HG02852 (cell line): ENCODE results near the gene STK39.

Experiments used
- ATAC-seq: cut with Tn5 transposase; IDR thresholded peaks from one replicate; pipeline ENCODE4 v1.9.1; 2021; ENCODE audit warnings: mild to moderate bottlenecking, moderate library complexity; ENCODE audit not compliant: unreplicated experiment

The STK39 gene

GRCh38 chr2:168210895-168211570 is 36.4 kb downstream of the STK39 start:
- ATAC-seq = no peak

DNA sequence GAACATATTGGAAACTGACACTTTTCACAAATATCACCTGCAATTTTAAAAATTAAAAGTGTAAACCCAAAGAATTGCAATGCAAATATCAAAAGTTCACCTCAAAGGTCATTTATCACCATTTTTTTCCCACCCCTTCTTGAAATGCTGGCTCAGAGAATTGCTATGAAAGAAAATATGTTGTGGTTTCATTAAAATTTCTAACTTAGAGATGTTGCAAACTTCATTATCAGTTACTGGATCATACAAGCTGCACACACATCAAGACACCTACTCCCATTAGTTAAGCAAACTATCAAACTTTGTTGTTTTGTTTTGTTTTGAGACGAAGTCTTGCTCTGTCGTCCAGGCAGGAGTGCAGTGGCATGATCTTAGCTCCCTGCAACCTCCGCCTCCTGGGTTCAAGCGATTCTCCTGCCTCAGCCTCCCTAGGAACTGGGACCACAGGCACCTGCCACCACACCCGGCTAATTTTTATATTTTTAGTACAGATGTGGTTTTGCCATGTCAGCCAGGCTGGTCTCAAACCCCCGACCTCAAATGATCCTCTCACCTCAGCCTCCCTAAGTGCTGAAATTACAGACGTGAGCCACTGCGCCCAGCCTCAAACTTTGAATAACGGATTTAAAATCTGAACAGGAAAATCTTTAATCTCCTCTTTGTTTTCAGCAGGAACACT is 37.0 kb downstream of the STK39 start:
- ATAC-seq = no peak

GRCh38 chr2:168208652-168209051 is 38.7 kb downstream of the STK39 start:
- no peak for ATAC-seq

DNA sequence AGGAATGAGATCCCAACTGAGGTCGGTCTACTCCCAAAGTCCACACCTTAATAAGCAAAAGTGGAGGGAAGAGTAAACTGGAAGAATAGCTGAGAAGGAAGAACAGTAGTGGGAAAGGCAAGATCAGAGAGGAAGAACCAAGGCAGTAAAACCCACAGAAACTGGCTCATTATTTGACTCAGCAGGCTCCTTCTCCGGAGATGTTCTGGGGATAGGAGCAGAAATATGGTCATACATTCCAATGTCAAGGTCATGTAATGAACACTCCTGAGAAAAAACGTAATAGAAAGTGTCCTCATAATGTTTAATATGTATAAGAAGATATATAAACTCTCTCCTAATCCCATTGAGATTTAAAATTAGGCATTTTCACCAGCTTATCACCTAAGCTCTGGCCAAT is 39.5 kb downstream of the STK39 start:
- no peak for ATAC-seq

DNA sequence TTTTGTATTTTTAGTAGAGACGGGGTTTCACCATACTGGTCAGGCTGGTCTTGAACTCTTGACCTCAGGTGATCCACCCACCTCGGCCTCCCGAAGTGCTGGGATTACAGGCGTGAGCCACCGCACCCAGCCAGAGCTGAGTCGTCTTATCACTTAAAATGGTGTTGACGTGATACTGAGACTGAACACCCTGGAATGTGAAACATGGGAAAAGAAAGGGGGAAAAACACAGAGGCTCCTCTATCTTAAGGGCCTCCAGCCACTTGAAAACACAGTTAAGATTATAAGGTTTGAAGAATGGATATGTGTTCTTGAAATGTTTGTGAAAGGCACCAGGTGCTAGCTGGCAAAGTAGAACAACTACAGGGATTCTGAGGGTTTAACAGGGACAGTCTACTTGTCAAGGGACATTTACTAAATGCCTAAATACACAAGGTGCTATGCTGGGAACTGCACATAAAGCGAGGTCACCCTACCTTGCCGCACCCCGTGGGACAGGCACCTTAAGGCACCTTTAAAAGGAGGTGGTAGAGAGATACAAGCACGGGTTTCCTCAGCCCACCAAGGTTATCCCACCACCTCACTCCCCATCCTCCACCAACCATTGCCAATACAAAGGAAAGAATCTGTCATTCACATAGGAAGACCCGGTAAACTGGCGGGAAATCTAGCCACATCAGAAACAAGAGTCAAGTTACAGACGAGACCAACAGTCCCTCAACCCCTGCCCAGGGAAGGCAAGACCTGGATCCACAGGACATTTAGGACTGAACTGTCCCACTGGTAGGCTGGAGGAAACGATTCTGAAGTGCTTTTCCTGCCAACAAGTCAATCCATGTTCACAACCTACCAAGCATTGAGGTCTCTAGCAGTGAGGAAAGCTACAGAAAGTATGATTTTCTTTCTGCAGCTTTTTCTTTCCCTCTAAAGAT is 43.4 kb downstream of the STK39 start:
- no peak for ATAC-seq

DNA sequence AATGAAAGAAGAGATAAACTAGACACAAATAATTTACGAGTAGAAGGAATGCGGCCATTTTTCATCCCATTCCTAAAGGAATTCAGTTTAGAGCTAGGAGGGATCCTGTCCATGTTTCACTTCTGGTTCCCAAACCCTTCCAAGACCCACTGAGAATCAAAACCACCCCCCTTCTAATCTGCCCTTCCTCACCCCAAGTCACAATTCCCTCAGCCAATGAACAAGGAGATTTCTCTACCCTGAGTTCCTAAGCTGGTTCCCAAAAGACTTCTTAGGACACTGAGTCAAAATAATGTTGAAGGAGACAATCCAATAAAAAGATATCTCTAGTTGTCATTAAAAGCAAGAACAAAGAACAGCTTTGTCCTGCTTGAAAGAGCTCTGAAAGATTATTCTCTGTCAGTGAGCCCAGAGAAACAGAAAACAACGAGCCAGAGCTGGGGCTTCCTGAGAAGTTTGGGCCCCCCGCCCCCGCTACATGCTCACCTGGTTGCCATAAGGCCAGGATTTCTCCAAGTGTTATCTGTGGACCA is 45.7 kb downstream of the STK39 start:
- no peak for ATAC-seq

- ATAC-seq = no peak
Measured at GRCh38 chr2:168200930-168201583, 46.3 kb downstream of the STK39 start.

DNA sequence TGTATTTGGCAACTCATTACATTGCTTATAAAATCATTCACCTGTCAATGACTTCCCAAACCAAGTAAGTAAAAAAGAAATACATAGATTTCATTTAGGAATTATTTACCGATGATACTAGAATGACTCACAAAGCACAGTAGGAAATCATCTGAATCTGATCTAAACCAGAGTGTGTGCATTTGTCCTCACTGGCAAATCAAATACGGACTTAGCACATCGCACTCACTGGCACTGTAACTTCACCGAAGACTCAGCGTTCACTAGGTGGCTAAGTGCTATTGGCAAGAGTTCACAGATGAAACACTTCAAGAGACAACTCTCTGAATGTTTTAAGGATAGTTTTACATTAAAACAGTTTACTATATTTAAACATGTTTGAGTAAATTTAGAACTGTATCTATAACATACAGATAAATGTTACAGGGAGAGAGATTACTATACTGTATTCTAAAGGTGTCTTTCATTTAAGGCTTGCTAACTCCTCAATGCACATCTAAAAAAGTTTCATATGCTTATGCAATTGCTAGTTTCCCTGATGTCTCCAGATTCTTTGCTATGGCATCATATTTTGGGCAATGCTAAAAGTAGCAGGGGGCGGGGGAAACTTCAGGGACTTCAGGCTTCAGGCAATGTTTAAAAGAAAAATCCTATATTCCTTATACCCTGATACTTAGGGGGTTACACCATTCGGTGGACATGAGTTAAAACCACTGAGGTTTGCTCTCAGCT is 48.8 kb downstream of the STK39 start:
- no peak for ATAC-seq

- no peak for ATAC-seq
Measured at GRCh38 chr2:168196764-168197180, 50.6 kb downstream of the STK39 start.

GRCh38 chr2:168194784-168195522 is 52.4 kb downstream of the STK39 start:
- ATAC-seq = peak; percentile 93

- ATAC-seq = no peak
Measured at GRCh38 chr2:168192839-168193616, 54.4 kb downstream of the STK39 start.

DNA sequence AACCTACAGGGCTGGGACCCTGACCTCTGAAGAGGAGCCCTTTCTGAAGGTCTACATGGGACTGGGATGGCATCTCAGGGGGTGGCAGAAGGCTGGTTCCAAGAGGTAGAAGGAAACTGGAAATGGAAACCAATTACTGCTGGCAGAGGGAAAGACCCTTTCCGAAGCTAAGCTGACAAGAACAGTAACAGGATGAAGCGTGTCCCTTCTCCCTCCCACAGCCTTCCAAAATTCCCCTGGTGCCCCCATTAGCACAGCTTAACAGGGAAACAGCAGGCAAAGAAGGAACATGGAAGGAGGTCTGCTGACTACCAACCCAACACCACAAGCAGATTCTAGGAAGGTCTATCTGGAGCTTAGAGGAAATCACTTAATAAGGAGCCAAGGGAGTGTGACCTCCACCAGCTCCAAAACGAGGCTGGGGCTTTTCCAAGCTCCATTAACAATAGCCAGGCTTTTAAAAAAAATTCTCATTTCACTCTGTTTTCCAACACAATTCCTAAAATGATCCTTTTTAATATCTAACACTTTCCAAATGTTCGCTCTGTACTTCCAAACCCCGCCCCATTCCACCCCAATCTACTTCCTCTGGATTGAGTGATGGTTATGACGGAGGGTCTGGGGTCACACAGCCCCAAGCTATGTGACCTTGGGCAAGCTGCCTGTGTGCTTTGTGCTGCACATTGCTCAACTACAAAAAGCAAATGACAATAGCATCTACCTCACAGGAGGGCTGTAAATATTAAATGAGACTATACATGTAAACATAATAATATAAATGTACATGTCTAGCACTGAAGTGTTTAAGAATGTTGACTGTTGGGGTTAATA is 55.2 kb downstream of the STK39 start:
- no peak for ATAC-seq

DNA sequence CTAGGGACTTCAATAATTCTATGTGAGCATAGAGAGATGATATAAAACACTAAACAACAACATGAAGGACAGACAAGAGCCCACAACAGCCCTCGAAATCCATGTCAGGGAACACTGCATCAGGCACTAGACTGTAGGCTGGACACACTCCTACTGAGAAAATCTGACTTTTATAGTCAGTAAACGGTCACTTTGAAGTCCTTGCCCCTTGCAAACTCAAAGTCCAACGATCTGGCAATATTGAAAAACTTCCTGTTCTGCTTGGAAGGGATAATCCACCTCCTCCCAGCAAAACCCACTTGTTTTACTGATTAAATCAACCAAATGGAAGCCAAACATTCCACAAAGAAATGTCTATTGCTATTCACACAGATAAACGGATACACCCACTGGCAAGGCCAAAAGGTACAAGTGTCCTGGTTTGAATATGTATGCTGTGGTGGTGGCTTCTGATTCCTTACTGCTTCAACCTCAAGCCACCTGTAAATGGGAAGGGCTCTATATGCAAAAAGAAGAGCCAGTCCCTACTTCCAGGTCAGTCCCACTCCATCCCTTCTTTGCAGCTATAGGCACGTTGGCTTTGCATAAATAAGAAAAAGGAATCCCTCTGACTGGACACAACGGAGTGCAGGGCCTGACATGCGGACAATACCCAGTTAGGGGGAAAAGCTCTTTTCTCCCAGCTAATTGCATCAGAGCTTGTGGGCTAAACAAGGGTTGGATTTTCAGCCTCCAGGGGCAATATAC is 56.6 kb downstream of the STK39 start:
- no peak for ATAC-seq

DNA sequence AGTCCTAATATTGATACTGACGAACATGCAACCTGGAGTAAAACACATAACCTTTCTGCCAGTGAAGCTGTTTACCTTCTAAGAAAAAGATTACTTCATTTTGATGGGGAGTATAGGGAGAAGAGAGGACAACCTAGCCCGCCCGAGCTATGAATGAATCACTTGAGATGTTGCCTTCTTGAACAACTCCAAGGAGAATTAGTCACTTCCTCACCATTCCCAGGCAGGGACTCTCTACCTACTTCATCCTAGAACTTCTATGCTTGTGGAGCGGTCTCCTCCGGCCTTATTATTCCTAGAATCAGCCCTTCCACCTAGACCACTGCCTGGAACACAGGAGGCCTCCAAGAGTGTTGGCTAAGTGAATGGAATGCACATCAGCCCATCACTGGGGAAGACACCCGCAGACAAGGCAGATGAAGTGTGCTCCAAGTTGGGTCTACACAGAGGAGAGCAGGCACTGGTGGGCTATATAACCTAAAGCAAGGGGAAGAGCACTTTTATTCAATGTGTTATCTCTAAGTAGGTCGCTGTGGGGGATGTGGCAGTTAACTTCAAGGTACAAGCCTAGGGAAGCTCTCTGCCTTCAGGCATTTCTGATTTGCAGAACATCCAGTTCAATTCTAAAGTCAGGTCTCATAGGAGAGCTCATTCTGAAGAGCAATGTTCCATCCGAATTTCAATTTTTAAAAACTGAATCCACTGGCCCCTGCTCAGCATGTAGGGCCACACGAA is 57.4 kb downstream of the STK39 start:
- no peak for ATAC-seq

DNA sequence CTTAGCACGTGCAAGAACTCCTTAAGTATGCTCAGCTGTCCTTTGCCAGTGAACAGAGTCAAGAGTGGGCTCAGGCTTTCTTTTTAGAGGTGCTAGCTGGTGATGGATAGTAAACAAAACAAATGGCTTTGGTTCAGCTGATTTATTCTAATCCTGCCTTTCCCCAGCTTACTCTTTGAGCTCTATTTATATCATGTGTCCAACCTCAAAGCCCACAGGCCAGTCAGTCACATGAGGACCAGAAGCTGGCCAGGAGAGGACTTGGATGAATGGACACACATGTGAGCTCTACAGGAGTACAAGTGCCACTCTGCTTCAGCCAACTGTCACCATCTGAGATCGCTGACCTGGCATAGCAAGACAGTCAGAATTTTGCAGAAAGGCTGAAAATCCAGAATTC is 59.4 kb downstream of the STK39 start:
- ATAC-seq = no peak

DNA sequence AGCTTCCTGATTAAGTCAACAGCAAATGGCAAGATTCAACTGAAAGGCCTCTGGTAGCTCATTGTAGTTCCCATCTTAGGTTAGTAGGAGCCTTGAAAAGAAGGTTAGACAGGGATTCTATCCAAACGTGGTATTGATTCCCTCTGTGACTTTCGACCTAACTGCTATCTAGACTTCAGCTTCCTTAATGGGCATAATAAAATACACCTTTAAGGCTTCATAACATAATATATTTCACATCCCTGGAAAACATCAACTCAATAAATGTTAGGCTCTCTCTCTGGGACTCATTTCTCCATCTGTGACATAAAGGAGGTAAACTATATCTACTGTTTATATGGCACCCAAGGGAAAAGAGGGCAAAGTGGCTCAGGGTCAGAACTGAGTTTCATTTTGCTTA is 60.9 kb downstream of the STK39 start:
- no peak for ATAC-seq
